Neutrophil (primary cell): Measurements from ENCODE around the gene OR1A1.

Experiments
- H3K27ac ChIP-seq: fragments of 200-600 bp; sonication (generic); 2 replicates; pipeline ENCODE4 v1.5.1; 2016; ENCODE audit warnings: mild to moderate bottlenecking, moderate library complexity
- H3K27me3 ChIP-seq: fragments of 200-600 bp; sonication (generic); 2 replicates; pipeline ENCODE4 v1.6.0; 2016; ENCODE audit warnings: mild to moderate bottlenecking
- H3K36me3 ChIP-seq: fragments of 200-600 bp; sonication (generic); 2 replicates; pipeline ENCODE4 v1.5.1; 2017
- H3K4me1 ChIP-seq, 2 experiments: fragments of 200-600 bp in 1 of 2; sonication (generic) in 1 of 2; 1 replicate in 1 of 2; 2 replicates in 1 of 2; pipeline versions ENCODE4 v1.5.1 to v1.6.1; 2013 to 2016; ENCODE audit warnings: low read depth in 1 of 2, low read length in 1 of 2, mild to moderate bottlenecking in 1 of 2, moderate library complexity in 1 of 2; ENCODE audit not compliant: control insufficient read depth in 1 of 2, insufficient read depth in 1 of 2
- H3K4me3 ChIP-seq, 2 experiments: fragments of 200-600 bp in 1 of 2; sonication (generic) in 1 of 2; 1 replicate in 1 of 2; 2 replicates in 1 of 2; pipeline ENCODE4 v1.5.1; 2013 to 2016; ENCODE audit warnings: low read depth in 1 of 2, low read length in 1 of 2, mild to moderate bottlenecking in 1 of 2, moderate library complexity in 1 of 2
- H3K9me3 ChIP-seq: fragments of 200-600 bp; sonication (generic); 2 replicates; pipeline ENCODE4 v1.5.1; 2016
- CTCF ChIP-seq: fragments of 200-600 bp; sonication (generic); IDR thresholded peaks from 2 replicates; pipeline ENCODE4 v1.5.1; 2016; ENCODE audit warnings: antibody characterized with exemption

The OR1A1 gene

GRCh38 chr17:3207367-3207766 is at the start of gene OR1A1:
OR1A1 (plus strand) TSS chr17:3207667; CDS start chr17:3215621, 7,954 bp downstream.
- no peak for TF ChIP-seq CTCF
- no peaks in the 10 kb centered on the region for H3K9me3 ChIP-seq
- H3K27me3 ChIP-seq: no peaks in the 10 kb centered on the region
- no peak within 1 kb of the TSS for H3K4me3 ChIP-seq
- H3K27ac ChIP-seq: no peak within 1 kb of the TSS
- H3K36me3 ChIP-seq: no peaks in the 10 kb centered on the region
- no peaks in the 10 kb centered on the region for H3K4me1 ChIP-seq

GRCh38 chr17:3167574-3167973 is 39.9 kb upstream of the OR1A1 start:
- Histone ChIP-seq H3K36me3 (no peaks in the 10 kb centered on the region), H3K4me3 (no peak overlapping the region), H3K27ac (no peak overlapping the region), H3K4me1 (no peaks in the 10 kb centered on the region), H3K27me3 (peaks cover 6% of the 10 kb centered on the region), H3K9me3 (no peaks in the 10 kb centered on the region)
- TF ChIP-seq CTCF: no peak

- H3K27ac ChIP-seq: no peak overlapping the region
- no peaks in the 10 kb centered on the region for H3K27me3 ChIP-seq
- H3K36me3 ChIP-seq: no peaks in the 10 kb centered on the region
- TF ChIP-seq CTCF: no peak
- no peaks in the 10 kb centered on the region for H3K4me1 ChIP-seq
- H3K9me3 ChIP-seq: no peaks in the 10 kb centered on the region
- H3K4me3 ChIP-seq: no peak overlapping the region
These were observed 17.5 kb upstream of the OR1A1 start for GRCh38 chr17:3189961-3190360.

- Histone ChIP-seq H3K36me3 (no peaks in the 10 kb centered on the region), H3K4me1 (no peaks in the 10 kb centered on the region), H3K9me3 (no peaks in the 10 kb centered on the region), H3K27ac (no peak within 1 kb of the TSS), H3K4me3 (no peak within 1 kb of the TSS), H3K27me3 (peaks cover 5% of the 10 kb centered on the region)
- TF ChIP-seq CTCF: no peak
These were observed 10.2 kb upstream of the OR1A1 start, which contains the start of gene OR1A2 for GRCh38 chr17:3197219-3197618. OR1A2 (plus strand) TSS chr17:3197519; CDS start chr17:3197519, 0 bp downstream.

- Histone ChIP-seq H3K4me1 (no peaks in the 10 kb centered on the region), H3K36me3 (no peaks in the 10 kb centered on the region), H3K27me3 (no peaks in the 10 kb centered on the region), H3K4me3 (no peak overlapping the region), H3K9me3 (no peaks in the 10 kb centered on the region), H3K27ac (no peak overlapping the region)
- TF ChIP-seq CTCF: no peak
These were observed 1.0 kb downstream of the OR1A1 start for GRCh38 chr17:3208484-3208883.

GRCh38 chr17:3213001-3213400 is 5.5 kb downstream of the OR1A1 start:
- Histone ChIP-seq H3K4me3 (no peak overlapping the region), H3K36me3 (no peaks in the 10 kb centered on the region), H3K27ac (no peak overlapping the region), H3K9me3 (no peaks in the 10 kb centered on the region), H3K27me3 (no peaks in the 10 kb centered on the region), H3K4me1 (no peaks in the 10 kb centered on the region)
- TF ChIP-seq CTCF: no peak
